Middle frontal gyrus (tissue), 1 donor: ENCODE measurements around the gene CISH.

Source experiments
- DNase-seq: peaks from one replicate; pipeline ENCODE4 v3.0.0-alpha.2; 2015; ENCODE audit warnings: low spot score; ENCODE audit errors: extremely low spot score

The CISH gene

GRCh38 chr3:50599115-50599715 lies 12.4 kb downstream of the CISH start:
- no peak for DNase-seq

GRCh38 chr3:50594253-50594785 lies 17.3 kb downstream of the CISH start:
- DNase-seq = no peak

GRCh38 chr3:50592568-50592967 lies 19.0 kb downstream of the CISH start:
- DNase-seq = no peak

GRCh38 chr3:50591196-50591741 lies 20.3 kb downstream of the CISH start:
- no peak for DNase-seq

- DNase-seq = no peak
Measured at GRCh38 chr3:50588759-50589433, 22.7 kb downstream of the CISH start.

- DNase-seq = no peak
Measured at GRCh38 chr3:50587806-50588758, 23.5 kb downstream of the CISH start.

- no peak for DNase-seq
Measured at GRCh38 chr3:50587373-50587772, 24.2 kb downstream of the CISH start.

GRCh38 chr3:50586763-50587070 lies 24.9 kb downstream of the CISH start:
- DNase-seq = no peak

GRCh38 chr3:50585919-50586762 lies 25.4 kb downstream of the CISH start:
- no peak for DNase-seq

- no peak for DNase-seq
Measured at GRCh38 chr3:50584391-50584790, 27.2 kb downstream of the CISH start.

- no peak for DNase-seq
Measured at GRCh38 chr3:50583897-50584296, 27.7 kb downstream of the CISH start.

GRCh38 chr3:50582083-50582482 lies 29.5 kb downstream of the CISH start:
- DNase-seq = no peak

GRCh38 chr3:50581459-50581842 lies 30.1 kb downstream of the CISH start:
- no peak for DNase-seq

GRCh38 chr3:50580683-50581458 lies 30.7 kb downstream of the CISH start:
- no peak for DNase-seq

GRCh38 chr3:50577348-50577747 lies 34.2 kb downstream of the CISH start:
- DNase-seq = no peak

- no peak for DNase-seq
Measured at GRCh38 chr3:50575372-50575771, 36.2 kb downstream of the CISH start.

GRCh38 chr3:50574444-50574831 lies 37.1 kb downstream of the CISH start:
- no peak for DNase-seq

- DNase-seq = no peak
Measured at GRCh38 chr3:50573566-50574443, 37.8 kb downstream of the CISH start.

GRCh38 chr3:50572801-50573371 lies 38.7 kb downstream of the CISH start:
- no peak for DNase-seq
